NCI-H82 (cell line): ENCODE results near the gene LEKR1.

Source experiments
- DNase-seq: peaks from one replicate; lab custom pipeline; 2025; lab: John Stamatoyannopoulos, UW

Gene LEKR1

GRCh38 chr3:157059181-157059580 lies 233.0 kb downstream of the LEKR1 start:
- DNase-seq = no peak

GRCh38 chr3:157059661-157060060 lies 233.5 kb downstream of the LEKR1 start:
- no peak for DNase-seq

- DNase-seq = no peak
Observed at GRCh38 chr3:157061265-157061664, 235.1 kb downstream of the LEKR1 start.

- DNase-seq = no peak
Observed at GRCh38 chr3:157063469-157063868, 237.3 kb downstream of the LEKR1 start.

GRCh38 chr3:157063926-157064325 lies 237.8 kb downstream of the LEKR1 start:
- no peak for DNase-seq

- no peak for DNase-seq
Observed at GRCh38 chr3:157064402-157064801, 238.2 kb downstream of the LEKR1 start.

- no peak for DNase-seq
Observed at GRCh38 chr3:157065201-157065600, 239.0 kb downstream of the LEKR1 start.

DNA sequence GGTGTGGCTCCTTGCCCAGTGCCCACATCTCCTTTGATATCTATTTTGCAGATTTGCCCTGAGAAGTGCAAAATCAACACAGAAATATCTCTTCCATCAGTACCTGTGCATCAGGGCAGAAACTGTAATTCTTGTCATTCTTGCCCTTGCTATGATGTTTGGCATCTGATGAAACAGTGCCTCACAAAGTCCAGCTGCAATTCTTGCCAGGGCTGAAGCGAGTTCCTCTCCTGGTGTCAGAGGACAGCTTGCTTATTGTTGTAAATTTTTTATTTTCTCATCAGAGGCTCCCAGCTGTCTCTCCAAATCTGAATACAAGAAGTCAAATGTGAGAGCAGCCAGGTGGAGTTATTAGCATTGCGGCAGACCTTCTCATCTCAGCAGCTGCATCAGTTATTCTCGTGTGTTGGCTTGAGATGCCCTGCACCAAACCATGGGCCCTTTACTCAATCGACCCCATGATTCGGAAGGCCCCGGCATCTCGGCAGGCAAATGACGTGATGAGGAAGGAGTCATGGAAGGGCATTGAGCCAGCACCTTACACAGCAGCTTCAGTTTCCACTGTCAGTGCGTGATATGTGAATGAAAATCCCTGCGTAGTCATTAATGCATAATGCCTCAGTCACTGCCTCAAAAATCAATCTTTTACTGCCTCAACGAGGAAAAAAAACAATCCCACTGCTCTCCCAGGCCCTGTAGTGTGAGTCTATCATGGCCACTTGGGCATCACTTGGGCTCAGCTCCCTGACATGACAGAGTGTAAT lies 240.4 kb downstream of the LEKR1 start:
- no peak for DNase-seq

- DNase-seq = no peak
Observed at GRCh38 chr3:157067114-157067513, 241.0 kb downstream of the LEKR1 start.

- no peak for DNase-seq
Observed at GRCh38 chr3:157069406-157069805, 243.3 kb downstream of the LEKR1 start.

GRCh38 chr3:157069846-157070677 lies 243.9 kb downstream of the LEKR1 start:
- DNase-seq = no peak

GRCh38 chr3:157070678-157070999 lies 244.5 kb downstream of the LEKR1 start:
- no peak for DNase-seq

DNA sequence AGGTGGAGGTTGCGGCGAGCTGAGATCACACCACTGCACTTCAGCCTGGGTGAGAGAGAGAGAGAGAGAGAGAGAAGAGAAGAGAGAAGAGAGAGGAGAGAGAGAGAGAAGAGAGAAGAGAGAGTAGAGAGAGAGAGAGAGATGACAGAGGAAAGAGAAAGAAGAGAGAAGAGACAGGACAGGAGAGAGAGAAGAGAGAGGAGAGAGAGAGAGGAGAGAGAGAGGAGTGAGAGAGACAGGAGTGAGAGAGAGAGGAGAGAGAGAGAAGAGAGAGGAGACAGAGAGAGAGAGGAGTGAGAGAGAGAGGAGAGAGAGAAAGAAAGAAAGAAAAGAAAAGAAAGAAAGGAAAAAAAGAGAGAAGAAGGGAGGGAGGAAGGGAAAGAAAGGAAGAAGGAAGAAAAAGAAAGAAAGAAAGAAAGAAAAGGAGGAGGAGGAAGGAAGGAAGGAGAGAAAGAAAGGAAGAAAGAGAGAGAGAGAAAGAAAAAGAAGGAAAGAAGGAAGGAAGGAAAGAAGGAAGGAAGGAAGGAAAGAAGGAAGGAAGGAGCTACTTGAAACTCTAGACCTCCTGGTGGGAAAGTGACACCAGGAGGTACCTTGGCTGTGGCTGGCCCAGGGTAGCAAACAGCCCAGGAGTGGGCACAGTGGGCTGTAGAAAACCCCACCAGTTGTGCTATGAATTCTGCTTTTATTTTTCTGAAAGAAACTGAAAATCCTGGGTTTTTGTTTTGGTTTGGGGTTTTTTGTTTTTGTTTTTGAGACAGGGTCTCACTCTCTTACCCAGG lies 245.8 kb downstream of the LEKR1 start:
- DNase-seq = no peak

- no peak for DNase-seq
Observed at GRCh38 chr3:157073810-157074209, 247.7 kb downstream of the LEKR1 start.

- no peak for DNase-seq
Observed at GRCh38 chr3:157074490-157074889, 248.3 kb downstream of the LEKR1 start.

GRCh38 chr3:157074981-157075380 lies 248.8 kb downstream of the LEKR1 start:
- no peak for DNase-seq

- no peak for DNase-seq
Observed at GRCh38 chr3:157075693-157076420, 249.7 kb downstream of the LEKR1 start.

- DNase-seq = no peak
Observed at GRCh38 chr3:157077565-157077991, 251.4 kb downstream of the LEKR1 start.

DNA sequence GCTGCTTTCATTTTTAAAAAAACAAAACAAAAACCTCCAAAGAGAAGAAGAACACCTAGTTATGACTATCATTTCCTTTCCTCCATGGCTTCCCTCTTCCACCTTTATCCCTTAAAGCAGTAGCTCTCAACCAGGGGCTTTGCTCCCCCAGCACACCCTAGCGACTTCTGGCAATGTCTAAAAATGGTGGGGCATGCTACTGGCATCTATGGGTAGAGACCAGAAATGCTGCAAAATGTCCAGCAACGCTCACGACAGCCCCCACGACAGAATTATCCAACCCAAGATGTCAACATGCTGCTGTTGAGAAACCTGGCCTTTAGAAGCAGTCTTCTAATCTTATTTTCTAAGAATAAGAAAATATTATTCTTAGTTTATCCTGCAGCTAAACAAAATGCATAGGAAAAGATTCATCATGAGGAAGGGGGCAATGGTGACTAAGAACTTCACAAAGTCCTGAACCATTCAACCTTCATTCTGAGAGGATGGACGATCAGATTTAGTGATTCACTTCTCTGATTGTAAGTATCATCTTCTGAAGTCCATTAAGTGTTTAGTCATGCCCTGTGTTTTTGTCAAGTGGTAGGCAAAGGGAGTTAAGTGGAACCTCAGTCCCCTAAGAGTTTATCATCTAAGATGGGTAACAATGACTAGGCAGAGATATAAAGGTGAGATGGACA lies 252.1 kb downstream of the LEKR1 start:
- DNase-seq = no peak

- DNase-seq = no peak
Observed at GRCh38 chr3:157078811-157079185, 252.6 kb downstream of the LEKR1 start.

DNA sequence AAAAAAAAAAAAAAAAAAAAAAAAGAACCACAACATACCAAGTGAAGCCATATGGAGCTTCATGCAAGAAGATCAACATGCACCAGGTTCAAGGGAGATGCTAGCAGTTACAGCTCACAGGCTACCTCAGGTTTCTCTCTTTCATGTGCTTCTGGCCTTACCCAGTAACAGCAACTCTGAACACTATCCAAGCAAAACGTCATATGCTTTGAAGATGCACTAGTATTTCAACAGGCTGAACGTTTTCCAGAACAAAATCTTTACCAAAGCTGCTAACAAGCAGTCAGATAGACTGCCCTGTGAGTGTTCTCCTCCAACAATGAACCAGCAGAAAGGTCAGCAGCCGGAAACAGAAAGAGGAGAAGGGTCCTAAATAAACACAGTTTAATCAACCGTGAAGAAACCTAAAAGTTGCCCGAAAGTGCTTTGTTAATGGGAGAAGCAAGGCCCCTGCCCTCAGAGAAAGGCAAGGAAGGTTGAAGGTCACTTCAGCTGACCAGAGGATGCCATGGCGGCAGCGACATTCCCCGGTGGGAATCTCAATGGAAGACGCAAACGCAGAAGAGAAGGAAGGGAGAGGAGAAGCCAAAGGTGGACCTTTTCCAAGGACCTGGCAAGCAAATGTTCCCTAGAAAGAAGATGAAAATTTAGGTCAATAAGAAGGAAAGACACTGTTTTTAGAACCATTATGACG lies 253.7 kb downstream of the LEKR1 start:
- no peak for DNase-seq
